GM12878 (cell line): ENCODE measurements around the gene LAMA5. TPM values are rescaled to one million over a fixed set of nuclear protein-coding genes. Genes with fewer than 3 reads are reported as not detected.

Experiments
- CBX5 ChIP-seq: sonication (generic); IDR thresholded peaks from 2 replicates; pipeline ENCODE4 v1.6.1; 2016; ENCODE audit warnings: low read depth, moderate library complexity, mild to moderate bottlenecking, inconsistent platforms
- CEBPB ChIP-seq, 2 experiments: fragments of 150-350 bp in 1 of 2; IDR thresholded peaks; 2 replicates each; pipeline ENCODE4 v1.6.1; 2012 to 2014; ENCODE audit warnings: low read depth in 2 of 2, low read length in 2 of 2, borderline replicate concordance in 1 of 2, inconsistent platforms in 1 of 2
- CREM ChIP-seq: IDR thresholded peaks from 2 replicates; pipeline ENCODE4 v1.6.1; 2014; ENCODE audit warnings: antibody characterized with exemption, low read depth
- FOS ChIP-seq: IDR thresholded peaks from 3 replicates; pipeline ENCODE4 v1.6.1; 2011; ENCODE audit warnings: borderline replicate concordance; ENCODE audit not compliant: insufficient read length; ENCODE audit errors: extremely low read depth
- GABPA ChIP-seq: IDR thresholded peaks from 2 replicates; pipeline ENCODE4 v1.6.1; 2014; ENCODE audit warnings: antibody characterized with exemption, low read depth, mild to moderate bottlenecking, inconsistent platforms
- IKZF2 ChIP-seq, 2 experiments: fragments of 450-650 bp; IDR thresholded peaks; 2 replicates each; pipeline ENCODE4 v1.6.1; 2017; ENCODE audit warnings: mild to moderate bottlenecking in 2 of 2, moderate library complexity in 2 of 2
- MYC ChIP-seq: IDR thresholded peaks from 2 replicates; pipeline ENCODE4 v1.6.1; 2011; ENCODE audit warnings: mild to moderate bottlenecking, low read length, moderate library complexity, inconsistent platforms; ENCODE audit not compliant: insufficient read depth, insufficient replicate concordance, insufficient read length, severe bottlenecking
- POLR2A ChIP-seq: IDR thresholded peaks from 2 replicates; pipeline ENCODE4 v1.6.1; 2011; ENCODE audit warnings: low read depth, mild to moderate bottlenecking, low read length
- RBBP5 ChIP-seq: fragments of 200-600 bp; sonication (generic); conservative IDR thresholded peaks from 2 replicates; pipeline ENCODE4 v1.6.1; 2016
- SIN3A ChIP-seq: IDR thresholded peaks from 2 replicates; pipeline ENCODE4 v1.6.1; 2012; ENCODE audit warnings: low read depth, low read length, improper control_type of control experiment
- SMAD5 ChIP-seq: IDR thresholded peaks from 2 replicates; pipeline ENCODE4 v1.6.1; 2016; ENCODE audit warnings: antibody characterized with exemption, low read depth
- SPI1 ChIP-seq: IDR thresholded peaks from 2 replicates; pipeline ENCODE4 v1.6.1; 2011; ENCODE audit warnings: low read depth, mild to moderate bottlenecking, low read length, moderate library complexity, borderline replicate concordance; ENCODE audit not compliant: insufficient read depth
- SRF ChIP-seq, 2 experiments: IDR thresholded peaks; 2 replicates each; pipeline ENCODE4 v1.6.1; 2011; ENCODE audit warnings: low read depth in 2 of 2, low read length in 2 of 2, mild to moderate bottlenecking in 1 of 2, moderate library complexity in 1 of 2
- YBX1 ChIP-seq: fragments of 450-650 bp; IDR thresholded peaks from 2 replicates; pipeline ENCODE4 v1.6.1; 2016; ENCODE audit warnings: antibody characterized with exemption
- ZNF217 ChIP-seq: fragments of 450-650 bp; IDR thresholded peaks from 2 replicates; pipeline ENCODE4 v1.6.1; 2017; ENCODE audit warnings: antibody characterized with exemption, mild to moderate bottlenecking
- polyA plus RNA-seq, 11 experiments: library from polyadenylated mRNA; depleted of rRNA in 4 of 11; unstranded in 6 of 11; stranded (reverse) in 5 of 11; fragments of >200 nt; fragmentation: Nextera tagmentation in 4 of 11; fragmentation: Illumina TruSeq in 1 of 11; extraction: Ambion mirVana in 4 of 11; extraction: Trizol in 1 of 11; gene quantifications; 1 replicate in 1 of 11; 2 replicates in 10 of 11; pipeline versions ENCODE4 v1.2.1 to v1.2.3, GENCODE V29; 2011 to 2016; ENCODE audit warnings: inconsistent platforms in 2 of 11, missing spikeins in 2 of 11, low read depth in 1 of 11
- total RNA-seq, 4 experiments: library from RNA; depleted of rRNA in 3 of 4; stranded (reverse); fragments of >200 nt in 3 of 4; fragmentation: Illumina TruSeq in 1 of 4; extraction: Trizol in 1 of 4; gene quantifications; 2 replicates each; pipeline versions ENCODE4 v1.2.1 to v1.2.3, GENCODE V29; 2013 to 2021
- TF ChIP-seq, protein P1 (sequence below): IDR thresholded peaks from 2 replicates; pipeline ENCODE4 v1.6.1; 2012; ENCODE audit warnings: improper control_type of control experiment, low read depth, low read length; ENCODE audit not compliant: insufficient replicate concordance
- TF ChIP-seq, protein P2 (sequence below): fragments of 450-650 bp; IDR thresholded peaks from 2 replicates; pipeline ENCODE4 v1.6.1; 2016; ENCODE audit warnings: mild to moderate bottlenecking
- TF ChIP-seq, protein P3 (sequence below): fragments of 150-350 bp; IDR thresholded peaks from 2 replicates; pipeline ENCODE4 v1.6.1; 2014; ENCODE audit warnings: mild to moderate bottlenecking, low read depth, low read length
- TF ChIP-seq, protein P4 (sequence below): IDR thresholded peaks from 2 replicates; pipeline ENCODE4 v1.6.1; 2011; ENCODE audit warnings: low read depth, mild to moderate bottlenecking, low read length, moderate library complexity, borderline replicate concordance; ENCODE audit errors: extremely low read depth

Gene LAMA5
- total and polyA plus RNA-seq, 10 of the 15 experiments (the other 5 are each of a cell fraction or from before 2014, with no cell fraction given): 0.09 to 3.1 (median 1.6) TPM; not detected in 3

DNA sequence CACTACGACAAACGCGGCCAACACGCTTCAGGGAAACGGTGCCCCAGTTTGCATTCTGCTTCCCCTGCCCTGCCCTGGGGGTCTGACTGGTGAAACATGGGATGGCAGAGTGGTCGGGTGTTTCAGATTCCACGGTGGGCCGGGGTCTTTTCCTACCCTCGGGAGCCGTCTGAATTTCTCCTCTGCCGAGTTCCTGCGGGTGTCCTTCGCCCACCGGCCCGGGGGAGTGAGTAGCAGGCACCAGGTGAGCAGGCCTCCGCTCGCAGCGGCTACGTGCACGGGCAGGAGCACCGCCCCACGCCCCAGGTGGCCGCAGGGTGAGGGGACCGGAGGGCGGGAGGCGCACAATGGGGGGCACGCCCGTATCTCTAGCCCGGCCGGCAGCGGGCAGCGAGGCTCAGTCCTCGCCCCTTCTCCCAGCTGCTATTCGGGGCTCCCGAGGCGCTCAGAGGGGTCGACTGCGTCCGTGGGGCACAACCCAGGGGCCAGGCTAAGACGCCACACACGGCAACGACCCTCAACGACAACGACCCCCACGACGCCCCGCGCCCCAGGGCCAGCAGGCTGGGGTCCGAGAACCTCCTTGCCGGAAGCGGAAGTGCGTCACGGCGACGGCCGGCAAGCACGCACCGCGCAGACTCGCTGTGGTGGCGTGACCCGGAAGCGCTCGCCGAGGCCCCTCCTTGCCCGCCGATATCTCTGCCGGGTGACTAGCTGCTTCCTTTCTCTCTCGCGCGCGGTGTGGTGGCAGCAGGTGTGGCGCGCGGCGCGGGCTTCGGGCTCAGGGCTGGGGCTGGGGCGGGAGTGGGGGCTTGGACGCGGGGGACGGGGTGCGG, 19.5 kb upstream of the LAMA5 start, which contains the start of gene RPS21 (continued):
- TF ChIP-seq MYC (peak; percentile 61), ZNF217 (no peak), CBX5 (no peak), YBX1 (no peak), FOS (no peak), SPI1 (peak; percentile 76), IKZF2 (IDR thresholded peaks at IDR 0.05) (no peak), SMAD5 (peak; percentile 92), RBBP5 (no peak), CEBPB (IDR thresholded peaks at IDR 0.05; ENCODE audit: borderline replicate concordance in 1 of 2, low read depth in 2 of 2, low read length in 2 of 2) (no peak), POLR2A (peak; percentile 94), SRF (IDR thresholded peaks at IDR 0.05; ENCODE audit: low read depth in 2 of 2, low read length in 2 of 2) (0 out of 4 replicates have a peak, but pooled peaks of 1 of the 2 experiments have one; percentile 48), GABPA (peak; percentile 95), CREM (peak; percentile 94), SIN3A (0 out of 2 replicates have a peak, but pooled peaks have one; percentile 83)
- TF ChIP-seq, protein P1, sequence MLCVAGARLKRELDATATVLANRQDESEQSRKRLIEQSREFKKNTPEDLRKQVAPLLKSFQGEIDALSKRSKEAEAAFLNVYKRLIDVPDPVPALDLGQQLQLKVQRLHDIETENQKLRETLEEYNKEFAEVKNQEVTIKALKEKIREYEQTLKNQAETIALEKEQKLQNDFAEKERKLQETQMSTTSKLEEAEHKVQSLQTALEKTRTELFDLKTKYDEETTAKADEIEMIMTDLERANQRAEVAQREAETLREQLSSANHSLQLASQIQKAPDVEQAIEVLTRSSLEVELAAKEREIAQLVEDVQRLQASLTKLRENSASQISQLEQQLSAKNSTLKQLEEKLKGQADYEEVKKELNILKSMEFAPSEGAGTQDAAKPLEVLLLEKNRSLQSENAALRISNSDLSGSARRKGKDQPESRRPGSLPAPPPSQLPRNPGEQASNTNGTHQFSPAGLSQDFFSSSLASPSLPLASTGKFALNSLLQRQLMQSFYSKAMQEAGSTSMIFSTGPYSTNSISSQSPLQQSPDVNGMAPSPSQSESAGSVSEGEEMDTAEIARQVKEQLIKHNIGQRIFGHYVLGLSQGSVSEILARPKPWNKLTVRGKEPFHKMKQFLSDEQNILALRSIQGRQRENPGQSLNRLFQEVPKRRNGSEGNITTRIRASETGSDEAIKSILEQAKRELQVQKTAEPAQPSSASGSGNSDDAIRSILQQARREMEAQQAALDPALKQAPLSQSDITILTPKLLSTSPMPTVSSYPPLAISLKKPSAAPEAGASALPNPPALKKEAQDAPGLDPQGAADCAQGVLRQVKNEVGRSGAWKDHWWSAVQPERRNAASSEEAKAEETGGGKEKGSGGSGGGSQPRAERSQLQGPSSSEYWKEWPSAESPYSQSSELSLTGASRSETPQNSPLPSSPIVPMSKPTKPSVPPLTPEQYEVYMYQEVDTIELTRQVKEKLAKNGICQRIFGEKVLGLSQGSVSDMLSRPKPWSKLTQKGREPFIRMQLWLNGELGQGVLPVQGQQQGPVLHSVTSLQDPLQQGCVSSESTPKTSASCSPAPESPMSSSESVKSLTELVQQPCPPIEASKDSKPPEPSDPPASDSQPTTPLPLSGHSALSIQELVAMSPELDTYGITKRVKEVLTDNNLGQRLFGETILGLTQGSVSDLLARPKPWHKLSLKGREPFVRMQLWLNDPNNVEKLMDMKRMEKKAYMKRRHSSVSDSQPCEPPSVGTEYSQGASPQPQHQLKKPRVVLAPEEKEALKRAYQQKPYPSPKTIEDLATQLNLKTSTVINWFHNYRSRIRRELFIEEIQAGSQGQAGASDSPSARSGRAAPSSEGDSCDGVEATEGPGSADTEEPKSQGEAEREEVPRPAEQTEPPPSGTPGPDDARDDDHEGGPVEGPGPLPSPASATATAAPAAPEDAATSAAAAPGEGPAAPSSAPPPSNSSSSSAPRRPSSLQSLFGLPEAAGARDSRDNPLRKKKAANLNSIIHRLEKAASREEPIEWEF: no peak
- TF ChIP-seq, protein P2, sequence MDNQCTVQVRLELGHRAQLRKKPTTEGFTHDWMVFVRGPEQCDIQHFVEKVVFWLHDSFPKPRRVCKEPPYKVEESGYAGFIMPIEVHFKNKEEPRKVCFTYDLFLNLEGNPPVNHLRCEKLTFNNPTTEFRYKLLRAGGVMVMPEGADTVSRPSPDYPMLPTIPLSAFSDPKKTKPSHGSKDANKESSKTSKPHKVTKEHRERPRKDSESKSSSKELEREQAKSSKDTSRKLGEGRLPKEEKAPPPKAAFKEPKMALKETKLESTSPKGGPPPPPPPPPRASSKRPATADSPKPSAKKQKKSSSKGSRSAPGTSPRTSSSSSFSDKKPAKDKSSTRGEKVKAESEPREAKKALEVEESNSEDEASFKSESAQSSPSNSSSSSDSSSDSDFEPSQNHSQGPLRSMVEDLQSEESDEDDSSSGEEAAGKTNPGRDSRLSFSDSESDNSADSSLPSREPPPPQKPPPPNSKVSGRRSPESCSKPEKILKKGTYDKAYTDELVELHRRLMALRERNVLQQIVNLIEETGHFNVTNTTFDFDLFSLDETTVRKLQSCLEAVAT: no peak
- TF ChIP-seq, protein P3, sequence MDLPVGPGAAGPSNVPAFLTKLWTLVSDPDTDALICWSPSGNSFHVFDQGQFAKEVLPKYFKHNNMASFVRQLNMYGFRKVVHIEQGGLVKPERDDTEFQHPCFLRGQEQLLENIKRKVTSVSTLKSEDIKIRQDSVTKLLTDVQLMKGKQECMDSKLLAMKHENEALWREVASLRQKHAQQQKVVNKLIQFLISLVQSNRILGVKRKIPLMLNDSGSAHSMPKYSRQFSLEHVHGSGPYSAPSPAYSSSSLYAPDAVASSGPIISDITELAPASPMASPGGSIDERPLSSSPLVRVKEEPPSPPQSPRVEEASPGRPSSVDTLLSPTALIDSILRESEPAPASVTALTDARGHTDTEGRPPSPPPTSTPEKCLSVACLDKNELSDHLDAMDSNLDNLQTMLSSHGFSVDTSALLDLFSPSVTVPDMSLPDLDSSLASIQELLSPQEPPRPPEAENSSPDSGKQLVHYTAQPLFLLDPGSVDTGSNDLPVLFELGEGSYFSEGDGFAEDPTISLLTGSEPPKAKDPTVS: no peak
- TF ChIP-seq, protein P4, sequence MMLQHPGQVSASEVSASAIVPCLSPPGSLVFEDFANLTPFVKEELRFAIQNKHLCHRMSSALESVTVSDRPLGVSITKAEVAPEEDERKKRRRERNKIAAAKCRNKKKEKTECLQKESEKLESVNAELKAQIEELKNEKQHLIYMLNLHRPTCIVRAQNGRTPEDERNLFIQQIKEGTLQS: no peak
